HFFc6 (cell line): ENCODE measurements around the gene MYORG. TPM values are rescaled to one million over a fixed set of nuclear protein-coding genes. Genes with fewer than 3 reads are reported as not detected.

Experiments
- DNase-seq: peaks from one replicate; pipeline ENCODE4 v3.0.0-alpha.2; 2018
- H3K27ac Mint-ChIP-seq: 2 replicates; pipeline ENCODE4 v1.8.0; 2020; ENCODE audit warnings: mild to moderate bottlenecking, mixed read lengths
- H3K27me3 Mint-ChIP-seq: 2 replicates; pipeline ENCODE4 v1.8.0; 2021; ENCODE audit warnings: mild to moderate bottlenecking, moderate library complexity, mixed read lengths; ENCODE audit not compliant: insufficient read depth
- H3K36me3 Mint-ChIP-seq: 2 replicates; pipeline ENCODE4 v1.8.0; 2021; ENCODE audit warnings: low read depth, mixed read lengths
- H3K4me1 Mint-ChIP-seq: 2 replicates; pipeline ENCODE4 v1.8.0; 2020; ENCODE audit warnings: low read depth, mixed read lengths
- H3K4me3 Mint-ChIP-seq: 2 replicates; pipeline ENCODE4 v1.8.0; 2020; ENCODE audit warnings: mild to moderate bottlenecking, moderate library complexity, mixed read lengths
- H3K9me3 Mint-ChIP-seq: 2 replicates; pipeline ENCODE4 v1.8.0; 2020; ENCODE audit warnings: mild to moderate bottlenecking, mixed read lengths
- total RNA-seq, 6 experiments: library from RNA; stranded (reverse); fragmentation: NEBNext Ultra II Directional; extraction: Animal tissue kit (Norgen Biotek cat#: 25700); gene quantifications; 2 replicates in 1 of 6; 3 replicates in 5 of 6; pipeline ENCODE4 v1.2.3, GENCODE V29; 2021
- TF ChIP-seq, protein P1 (sequence below): fragments of 200-600 bp; sonication (generic); IDR thresholded peaks from 2 replicates; pipeline ENCODE4 v1.5.0; 2021; ENCODE audit warnings: antibody characterized with exemption, mild to moderate bottlenecking

Gene MYORG
- total RNA-seq, 6 experiments from 2014 or later, result 0.96 to 2.2 (median 1.4) TPM

DNA sequence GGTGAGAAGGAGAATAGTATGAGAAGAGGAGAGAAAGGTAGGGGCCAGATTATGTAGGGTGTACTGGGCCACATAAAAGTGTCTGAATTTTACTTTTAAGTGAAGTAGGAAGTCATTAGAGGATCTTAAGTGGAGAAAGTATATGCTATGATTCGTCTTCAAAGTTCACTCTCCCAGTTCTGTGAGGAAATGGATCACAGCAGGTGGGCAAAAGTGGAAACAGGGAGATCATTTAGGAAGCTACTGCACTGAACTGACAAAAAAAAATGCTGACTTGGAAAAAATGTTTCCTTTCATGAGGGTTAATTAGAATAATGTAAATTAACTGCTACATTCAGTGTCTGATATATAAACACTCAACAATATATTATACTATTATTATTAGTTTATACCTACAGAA is 50.0 kb downstream of the MYORG start:
- H3K9me3 Mint-ChIP-seq, result no peaks in the 10 kb centered on the region
- peaks cover 5% of the 10 kb centered on the region; the same call in 1 of the 2 replicates for H3K36me3 Mint-ChIP-seq
- H3K4me3 Mint-ChIP-seq, result peak overlapping the region; percentile 17; the same call in 1 of the 2 replicates
- H3K27ac Mint-ChIP-seq, result peak overlapping the region; percentile 87
- peaks cover 64% of the 10 kb centered on the region for H3K4me1 Mint-ChIP-seq
- peaks cover 4% of the 10 kb centered on the region for H3K27me3 Mint-ChIP-seq
- DNase-seq, result no peak
- TF ChIP-seq, protein P1, sequence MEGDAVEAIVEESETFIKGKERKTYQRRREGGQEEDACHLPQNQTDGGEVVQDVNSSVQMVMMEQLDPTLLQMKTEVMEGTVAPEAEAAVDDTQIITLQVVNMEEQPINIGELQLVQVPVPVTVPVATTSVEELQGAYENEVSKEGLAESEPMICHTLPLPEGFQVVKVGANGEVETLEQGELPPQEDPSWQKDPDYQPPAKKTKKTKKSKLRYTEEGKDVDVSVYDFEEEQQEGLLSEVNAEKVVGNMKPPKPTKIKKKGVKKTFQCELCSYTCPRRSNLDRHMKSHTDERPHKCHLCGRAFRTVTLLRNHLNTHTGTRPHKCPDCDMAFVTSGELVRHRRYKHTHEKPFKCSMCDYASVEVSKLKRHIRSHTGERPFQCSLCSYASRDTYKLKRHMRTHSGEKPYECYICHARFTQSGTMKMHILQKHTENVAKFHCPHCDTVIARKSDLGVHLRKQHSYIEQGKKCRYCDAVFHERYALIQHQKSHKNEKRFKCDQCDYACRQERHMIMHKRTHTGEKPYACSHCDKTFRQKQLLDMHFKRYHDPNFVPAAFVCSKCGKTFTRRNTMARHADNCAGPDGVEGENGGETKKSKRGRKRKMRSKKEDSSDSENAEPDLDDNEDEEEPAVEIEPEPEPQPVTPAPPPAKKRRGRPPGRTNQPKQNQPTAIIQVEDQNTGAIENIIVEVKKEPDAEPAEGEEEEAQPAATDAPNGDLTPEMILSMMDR, result no peak

DNA sequence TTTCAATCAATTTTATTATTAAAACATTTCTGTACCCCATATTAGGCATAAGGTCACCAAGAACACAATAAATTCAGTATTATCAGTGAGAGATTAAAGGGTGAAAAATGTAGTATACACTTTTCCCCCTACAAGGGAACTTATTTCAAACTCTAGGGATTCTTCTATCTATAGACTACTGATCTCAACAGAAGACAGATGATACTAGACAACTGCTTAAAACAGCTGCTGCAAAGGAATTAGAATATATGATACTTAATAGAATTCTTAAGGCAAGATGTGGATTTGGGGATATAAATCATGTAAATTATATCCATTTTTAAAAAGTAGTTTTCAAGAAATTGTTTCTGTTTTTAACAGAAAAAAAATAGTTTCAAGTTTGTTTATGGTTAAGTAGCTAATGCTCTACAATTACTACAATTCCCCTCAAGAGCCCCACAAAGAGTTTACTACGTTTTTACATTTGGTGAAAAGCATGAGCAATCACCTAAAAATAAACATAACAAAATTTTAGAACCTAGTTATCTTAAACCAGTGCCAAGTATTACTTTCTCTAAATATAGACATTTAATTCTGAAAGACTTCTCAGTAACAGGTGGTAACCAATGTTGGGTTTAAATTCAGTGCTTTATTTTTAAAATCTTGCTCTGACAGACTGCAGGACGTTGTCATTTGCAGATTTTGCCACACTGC is 53.7 kb downstream of the MYORG start:
- Mint-ChIP-seq H3K36me3 (no peaks in the 10 kb centered on the region), H3K4me3 (no peak overlapping the region), H3K27me3 (no peaks in the 10 kb centered on the region; the same call in 1 of the 2 replicates), H3K4me1 (peaks cover 45% of the 10 kb centered on the region), H3K9me3 (no peaks in the 10 kb centered on the region), H3K27ac (no peak overlapping the region)
- no peak for DNase-seq
- TF ChIP-seq, protein P1, result no peak

DNA sequence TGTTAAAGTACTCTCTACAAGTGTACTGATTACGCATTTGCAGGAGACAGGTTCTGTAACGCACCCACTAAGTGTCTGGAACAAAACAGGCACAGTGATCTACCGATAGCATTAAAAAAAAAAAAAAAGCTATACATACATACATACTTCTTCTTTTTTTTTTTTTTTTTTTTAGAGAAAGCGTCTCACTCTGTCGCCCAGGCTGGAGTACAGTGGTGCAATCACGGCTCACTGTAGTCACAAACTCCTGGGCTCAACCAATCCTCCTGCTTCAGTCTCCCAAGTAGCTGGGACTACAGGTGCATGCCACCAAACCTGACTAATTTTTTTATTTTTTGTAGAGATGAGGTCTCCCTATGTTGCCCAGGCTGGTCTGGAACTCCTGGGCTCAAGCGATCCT is 55.2 kb downstream of the MYORG start:
- Mint-ChIP-seq H3K4me1 (peaks cover 30% of the 10 kb centered on the region), H3K36me3 (no peaks in the 10 kb centered on the region), H3K27ac (no peak overlapping the region), H3K4me3 (no peak overlapping the region), H3K9me3 (no peaks in the 10 kb centered on the region), H3K27me3 (no peaks in the 10 kb centered on the region; the same call in 1 of the 2 replicates)
- TF ChIP-seq, protein P1, result no peak
- no peak for DNase-seq

- no peaks in the 10 kb centered on the region for H3K27me3 Mint-ChIP-seq
- peaks cover 7% of the 10 kb centered on the region for H3K4me1 Mint-ChIP-seq
- DNase-seq, result no peak
These were observed 58.4 kb downstream of the MYORG start for GRCh38 chr9:34318163-34318790.

GRCh38 chr9:34317436-34317835 is 59.3 kb downstream of the MYORG start:
- Mint-ChIP-seq H3K4me1 (no peaks in the 10 kb centered on the region), H3K27me3 (no peaks in the 10 kb centered on the region), H3K4me3 (no peak overlapping the region), H3K36me3 (no peaks in the 10 kb centered on the region), H3K27ac (no peak overlapping the region), H3K9me3 (no peaks in the 10 kb centered on the region)
- TF ChIP-seq, protein P1, result no peak
- no peak for DNase-seq

More at GRCh38 chr9:34318163-34318790, 58.4 kb downstream of the MYORG start:
- no peak overlapping the region for H3K4me3 Mint-ChIP-seq
- no peaks in the 10 kb centered on the region for H3K36me3 Mint-ChIP-seq
- TF ChIP-seq, protein P1, result no peak
- no peak overlapping the region for H3K27ac Mint-ChIP-seq
- no peaks in the 10 kb centered on the region for H3K9me3 Mint-ChIP-seq

Other genes with a start within 250 kb of the MYORG start
- 10 to 100 TPM; 36.7 to 43.9 (median 41.4) TPM for gene UBAP1, start 197.9 kb downstream of the MYORG start, total RNA-seq
- gene KIF24, start 47.6 kb downstream of the MYORG start, total RNA-seq, result 1 to 10 TPM; 1.4 to 3.2 (median 2.8) TPM
- 10 to 100 TPM; 29.0 to 35.2 (median 31.9) TPM for gene NUDT2, start 47.3 kb downstream of the MYORG start, total RNA-seq
- 10 to 100 TPM; 21.6 to 23.6 (median 22.6) TPM for gene FAM219A, start 81.7 kb upstream of the MYORG start, total RNA-seq
- not detected for gene DNAI1, start 81.9 kb upstream of the MYORG start, total RNA-seq
- under 1 TPM in 2 of 6 experiments, not detected in 4; 0.19 to 0.57 TPM for gene ENHO, start 146.1 kb upstream of the MYORG start, total RNA-seq
- gene CNTFR, start 212.8 kb upstream of the MYORG start, total RNA-seq, result not detected
- gene RPP25L, start 235.2 kb upstream of the MYORG start, total RNA-seq, result 10 to 100 TPM; 16.1 to 22.0 (median 19.6) TPM
- gene DCTN3, start 243.6 kb upstream of the MYORG start, total RNA-seq, result 100 to 1,000 TPM; 150 to 176 (median 161) TPM